Measurements from ENCODE around the gene TULP4. TPM values are rescaled to one million over a fixed set of nuclear protein-coding genes. Genes with fewer than 3 reads are reported as not detected.

Gene TULP4
- total and polyA plus RNA-seq, 2 of the 8 experiments (the other 6 are each of a cell fraction or from before 2014, with no cell fraction given) = 7.7 to 51.6 TPM

- no peak overlapping the region for H4K8ac ChIP-seq (ENCODE audit: extremely low read depth, insufficient read depth, low read length)
- H3K4me3 ChIP-seq (ENCODE audit: extremely low read depth in 1 of 4, insufficient read depth in 2 of 4, low read depth in 3 of 4, low read length in 4 of 4) = no peak overlapping the region
- CTCF ChIA-PET (ENCODE audit: partially characterized antibody) = interaction anchor here (0.6 to 1.6 kb wide), 4 partner anchors 75 to 161 kb away, joined by 3 to 4 read pairs (median 4); no protein-coding TSS in a partner anchor
- H4K20me1 ChIP-seq (replicated peaks in 1 of 2; ENCODE audit: control insufficient read depth in 1 of 2, insufficient read depth in 2 of 2, low read length in 2 of 2) = peaks cover 3% of the 10 kb centered on the region in 2 experiments
- H2BK20ac ChIP-seq (ENCODE audit: low read length) = no peak overlapping the region
- H2BK15ac ChIP-seq (ENCODE audit: low read length) = no peak overlapping the region
- peaks cover 3% of the 10 kb centered on the region; the same call in 1 of the 2 replicates for H3K79me1 ChIP-seq (ENCODE audit: low read depth, low read length)
- H3K36me3 ChIP-seq (ENCODE audit: control insufficient read depth in 2 of 4, insufficient read depth in 4 of 4, low read length in 3 of 4) = no peaks in the 10 kb centered on the region
- no peak for FAIRE-seq
- no peak overlapping the region for H2AFZ ChIP-seq (ENCODE audit: low read length)
- 0 out of 4 replicates have a peak, but pooled peaks cover 0 to 4% of the 10 kb centered on the region in 2 experiments for H3K79me2 ChIP-seq (ENCODE audit: control insufficient read depth in 1 of 2, insufficient read depth in 2 of 2, low read length in 2 of 2)
- H2AK5ac ChIP-seq (ENCODE audit: low read depth, low read length) = no peak overlapping the region
- H4K5ac ChIP-seq (ENCODE audit: insufficient read length, low read depth, low read length) = no peak overlapping the region
- no peak overlapping the region for H2BK12ac ChIP-seq (ENCODE audit: low read depth, low read length)
- WGBS, 2 experiments (ENCODE audit: extremely low coverage in 1 of 2, insufficient coverage in 1 of 2, insufficient read length in 1 of 2, insufficient replicate concordance in 2 of 2, low coverage in 1 of 2, low lambda C conversion rate in 2 of 2, missing lambda C conversion rate in 1 of 2) = 93% methylated on average over 5 of the region's 5 CpGs; no CpG with 5 or more reads in 1 of the 2 experiments
- H3K18ac ChIP-seq (ENCODE audit: extremely low read depth, low read length) = no peak overlapping the region
- H2BK120ac ChIP-seq (replicated peaks; ENCODE audit: low read depth, low read length) = no peak overlapping the region
- H4K91ac ChIP-seq (replicated peaks; ENCODE audit: insufficient read length, low read length) = no peak overlapping the region
- no peak overlapping the region for H3K14ac ChIP-seq (ENCODE audit: insufficient read length)
- peaks cover 0 to 4% (median 0%) of the 10 kb centered on the region in 4 experiments; a peak in 1 of 7 replicates for H3K4me1 ChIP-seq (replicated peaks in 1 of 4; ENCODE audit: control insufficient read depth in 3 of 4, insufficient read depth in 4 of 4, low read length in 3 of 4)
- TF ChIP-seq ZNF274 (IDR thresholded peaks at IDR 0.05; ENCODE audit: borderline replicate concordance, extremely low read depth, low read length) (no peak), CEBPB (IDR thresholded peaks at IDR 0.05; ENCODE audit: low read depth, low read length) (peak; percentile 78; the same call in 1 of the 2 replicates), GTF2F1 (IDR thresholded peaks at IDR 0.05; ENCODE audit: borderline replicate concordance, low read depth, low read length) (no peak)
- H3K23me2 ChIP-seq (ENCODE audit: low read depth, low read length) = no peaks in the 10 kb centered on the region
- no peak overlapping the region for H3K56ac ChIP-seq (replicated peaks; ENCODE audit: insufficient read length, low read depth, low read length)
- H3K9me3 ChIP-seq (ENCODE audit: insufficient read depth in 2 of 2, low read depth in 1 of 2, low read length in 1 of 2) = no peaks in the 10 kb centered on the region
- POLR2A ChIA-PET (ENCODE audit: partially characterized antibody) = no interaction called here
- H2BK5ac ChIP-seq (ENCODE audit: low read depth, low read length) = no peak overlapping the region
- no peaks in the 10 kb centered on the region for H3K27me3 ChIP-seq (replicated peaks in 1 of 4; ENCODE audit: control insufficient read depth in 3 of 4, extremely low read depth in 1 of 4, insufficient read depth in 3 of 4, low read length in 3 of 4)
- no peak overlapping the region for H3K27ac ChIP-seq (ENCODE audit: low read depth, low read length)
- no peak overlapping the region for H3K4ac ChIP-seq (replicated peaks; ENCODE audit: insufficient read length, low read depth, low read length)
- no peak for DNase-seq (ENCODE audit: low read depth in 1 of 2, low spot score in 2 of 2)
- H3K4me2 ChIP-seq (ENCODE audit: insufficient read depth in 1 of 2, low read depth in 2 of 2, low read length in 2 of 2) = no peak overlapping the region
- H3K23ac ChIP-seq (ENCODE audit: insufficient read length) = no peak overlapping the region
- no peak overlapping the region for H3K9ac ChIP-seq (replicated peaks in 1 of 4; ENCODE audit: extremely low read depth in 1 of 4, low read depth in 3 of 4, low read length in 3 of 4)
Observed at GRCh38 chr6:158374020-158374419, 61.8 kb downstream of the TULP4 start.
